SK-N-SH (cell line): ENCODE results near the gene PDK2. TPM values are rescaled to one million over a fixed set of nuclear protein-coding genes. Genes with fewer than 3 reads are reported as not detected.

Source experiments
- CTCF ChIP-seq: fragments of 200-600 bp; sonication (generic); IDR thresholded peaks from 2 replicates; pipeline ENCODE4 v1.6.1; 2017; ENCODE audit warnings: antibody characterized with exemption, mild to moderate bottlenecking, moderate library complexity
- EZH2phosphoT487 ChIP-seq: fragments of 200-600 bp; sonication (generic); IDR thresholded peaks from 2 replicates; pipeline ENCODE4 v1.6.1; 2017; ENCODE audit warnings: low read depth, mixed run types, mild to moderate bottlenecking, antibody characterized with exemption, moderate library complexity, borderline replicate concordance
- FOXJ3 ChIP-seq: sonication (generic); formaldehyde crosslinking; IDR thresholded peaks from 2 replicates; pipeline ENCODE4 v1.5.1; 2020; ENCODE audit warnings: mild to moderate bottlenecking, missing genetic modification reagents
- FOXM1 ChIP-seq: IDR thresholded peaks from 2 replicates; pipeline ENCODE4 v1.4.0; 2012; ENCODE audit warnings: low read depth, mild to moderate bottlenecking
- GABPA ChIP-seq: IDR thresholded peaks from 2 replicates; pipeline ENCODE4 v1.4.0; 2012; ENCODE audit warnings: low read depth, mild to moderate bottlenecking
- GATA2 ChIP-seq: sonication (generic); formaldehyde crosslinking; IDR thresholded peaks from 2 replicates; pipeline ENCODE4 v1.5.0; 2020; ENCODE audit warnings: mild to moderate bottlenecking, missing genetic modification reagents
- MAX ChIP-seq: IDR thresholded peaks from 2 replicates; pipeline ENCODE4 v1.4.0; 2012; ENCODE audit warnings: low read depth
- MEF2A ChIP-seq: IDR thresholded peaks from 2 replicates; pipeline ENCODE4 v1.4.0; 2012; ENCODE audit warnings: low read depth, borderline replicate concordance
- MXI1 ChIP-seq: IDR thresholded peaks from 2 replicates; pipeline ENCODE4 v1.6.1; 2012; ENCODE audit warnings: mild to moderate bottlenecking, low read depth, low read length, improper control_type of control experiment
- NRF1 ChIP-seq: IDR thresholded peaks from 2 replicates; pipeline ENCODE4 v1.6.1; 2012; ENCODE audit warnings: low read depth, mild to moderate bottlenecking, low read length
- POLR2AphosphoS5 ChIP-seq: IDR thresholded peaks from 2 replicates; pipeline ENCODE4 v1.6.1; 2012; ENCODE audit warnings: low read depth, low read length
- RCOR1 ChIP-seq: fragments of 150-350 bp; IDR thresholded peaks from 2 replicates; pipeline ENCODE4 v1.6.1; 2017; ENCODE audit warnings: antibody characterized with exemption, low read length
- RFX5 ChIP-seq: IDR thresholded peaks from 2 replicates; pipeline ENCODE4 v1.6.1; 2012; ENCODE audit warnings: mild to moderate bottlenecking, improper control_type of control experiment, low read length
- SIN3A ChIP-seq: IDR thresholded peaks from 2 replicates; pipeline ENCODE4 v1.6.1; 2012; ENCODE audit warnings: low read depth, mild to moderate bottlenecking, low read length, moderate library complexity, borderline replicate concordance
- SMC3 ChIP-seq: IDR thresholded peaks from 2 replicates; pipeline ENCODE4 v1.6.1; 2012; ENCODE audit warnings: low read depth, low read length, improper control_type of control experiment
- TCF12 ChIP-seq: IDR thresholded peaks from 2 replicates; pipeline ENCODE4 v1.4.0; 2012
- YY1 ChIP-seq: IDR thresholded peaks from 2 replicates; pipeline ENCODE4 v1.4.0; 2012; ENCODE audit warnings: low read depth, mild to moderate bottlenecking
- polyA plus RNA-seq, 3 experiments: library from polyadenylated mRNA; depleted of rRNA; stranded (reverse); fragments of >200 nt; gene quantifications; 2 replicates each; pipeline ENCODE4 v1.2.3, GENCODE V29; 2012
- TF ChIP-seq, protein P1 (sequence below): fragments of 150-350 bp; IDR thresholded peaks from 2 replicates; pipeline ENCODE4 v1.6.1; 2017; ENCODE audit warnings: antibody characterized with exemption, low read length, low read depth, borderline replicate concordance
- TF ChIP-seq, protein P2 (sequence below): IDR thresholded peaks from 2 replicates; pipeline ENCODE4; 2012
- TF ChIP-seq, protein P3 (sequence below): IDR thresholded peaks from 2 replicates; pipeline ENCODE4 v1.4.0; 2012; ENCODE audit warnings: low read depth, borderline replicate concordance

The PDK2 gene
- polyA plus RNA-seq, 1 of the 3 experiments (the other 2 are of a cell fraction) = 124 TPM

DNA sequence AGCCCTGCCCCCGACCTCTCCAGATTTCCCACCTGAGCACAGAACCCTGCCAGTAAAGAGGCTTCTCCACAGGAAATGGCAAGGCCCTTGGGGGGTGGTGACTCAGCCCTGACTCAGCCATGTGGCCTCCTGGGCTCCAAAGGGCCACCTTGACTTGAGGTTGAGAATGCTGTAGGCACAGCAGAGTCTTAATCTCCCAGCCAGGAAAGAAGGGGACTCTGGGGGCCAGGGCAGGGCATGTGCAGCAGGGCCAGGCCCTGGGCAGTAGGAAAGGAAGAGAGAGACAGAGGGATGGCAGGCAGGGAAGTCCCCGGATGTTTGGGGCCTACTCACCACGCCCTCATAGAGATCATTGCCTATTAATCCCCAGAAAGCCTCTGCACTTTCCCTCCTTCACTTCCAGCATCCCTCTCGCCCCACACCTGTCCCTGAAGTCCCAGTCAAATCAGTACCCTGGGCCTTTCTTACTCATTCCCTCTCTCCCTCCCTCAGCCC is 44.0 kb upstream of the PDK2 start (continued):
- TF ChIP-seq, protein P1, sequence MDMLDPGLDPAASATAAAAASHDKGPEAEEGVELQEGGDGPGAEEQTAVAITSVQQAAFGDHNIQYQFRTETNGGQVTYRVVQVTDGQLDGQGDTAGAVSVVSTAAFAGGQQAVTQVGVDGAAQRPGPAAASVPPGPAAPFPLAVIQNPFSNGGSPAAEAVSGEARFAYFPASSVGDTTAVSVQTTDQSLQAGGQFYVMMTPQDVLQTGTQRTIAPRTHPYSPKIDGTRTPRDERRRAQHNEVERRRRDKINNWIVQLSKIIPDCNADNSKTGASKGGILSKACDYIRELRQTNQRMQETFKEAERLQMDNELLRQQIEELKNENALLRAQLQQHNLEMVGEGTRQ = no peak
- no peak for TF ChIP-seq MEF2A
- TF ChIP-seq YY1 = peak; percentile 60; the same call in 1 of the 2 replicates
- peak; percentile 98 for TF ChIP-seq TCF12
- no peak for TF ChIP-seq SMC3
- peak; percentile 83; the same call in 1 of the 2 replicates for TF ChIP-seq POLR2AphosphoS5
- no peak for TF ChIP-seq RFX5
- TF ChIP-seq, protein P2, sequence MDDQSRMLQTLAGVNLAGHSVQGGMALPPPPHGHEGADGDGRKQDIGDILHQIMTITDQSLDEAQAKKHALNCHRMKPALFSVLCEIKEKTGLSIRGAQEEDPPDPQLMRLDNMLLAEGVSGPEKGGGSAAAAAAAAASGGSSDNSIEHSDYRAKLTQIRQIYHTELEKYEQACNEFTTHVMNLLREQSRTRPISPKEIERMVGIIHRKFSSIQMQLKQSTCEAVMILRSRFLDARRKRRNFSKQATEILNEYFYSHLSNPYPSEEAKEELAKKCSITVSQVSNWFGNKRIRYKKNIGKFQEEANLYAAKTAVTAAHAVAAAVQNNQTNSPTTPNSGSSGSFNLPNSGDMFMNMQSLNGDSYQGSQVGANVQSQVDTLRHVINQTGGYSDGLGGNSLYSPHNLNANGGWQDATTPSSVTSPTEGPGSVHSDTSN = peak; percentile 85
- TF ChIP-seq, protein P3, sequence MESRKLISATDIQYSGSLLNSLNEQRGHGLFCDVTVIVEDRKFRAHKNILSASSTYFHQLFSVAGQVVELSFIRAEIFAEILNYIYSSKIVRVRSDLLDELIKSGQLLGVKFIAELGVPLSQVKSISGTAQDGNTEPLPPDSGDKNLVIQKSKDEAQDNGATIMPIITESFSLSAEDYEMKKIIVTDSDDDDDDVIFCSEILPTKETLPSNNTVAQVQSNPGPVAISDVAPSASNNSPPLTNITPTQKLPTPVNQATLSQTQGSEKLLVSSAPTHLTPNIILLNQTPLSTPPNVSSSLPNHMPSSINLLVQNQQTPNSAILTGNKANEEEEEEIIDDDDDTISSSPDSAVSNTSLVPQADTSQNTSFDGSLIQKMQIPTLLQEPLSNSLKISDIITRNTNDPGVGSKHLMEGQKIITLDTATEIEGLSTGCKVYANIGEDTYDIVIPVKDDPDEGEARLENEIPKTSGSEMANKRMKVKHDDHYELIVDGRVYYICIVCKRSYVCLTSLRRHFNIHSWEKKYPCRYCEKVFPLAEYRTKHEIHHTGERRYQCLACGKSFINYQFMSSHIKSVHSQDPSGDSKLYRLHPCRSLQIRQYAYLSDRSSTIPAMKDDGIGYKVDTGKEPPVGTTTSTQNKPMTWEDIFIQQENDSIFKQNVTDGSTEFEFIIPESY = peak; percentile 88; the same call in 1 of the 2 replicates
- TF ChIP-seq GATA2 (CRISPR knock-in tag) = no peak
- TF ChIP-seq GABPA = 0 out of 2 replicates have a peak, but pooled peaks have one; percentile 8
- TF ChIP-seq RCOR1 = no peak
- no peak for TF ChIP-seq SIN3A
- TF ChIP-seq NRF1 = no peak
- TF ChIP-seq MAX = peak; percentile 96
- TF ChIP-seq CTCF = no peak
- TF ChIP-seq EZH2phosphoT487 = no peak
- TF ChIP-seq FOXJ3 (CRISPR knock-in tag) = no peak
- TF ChIP-seq FOXM1 = peak; percentile 92; the same call in 1 of the 2 replicates
- no peak for TF ChIP-seq MXI1
